GM10266 (cell line): ENCODE measurements around the gene CD247.
"Not testable (repeated sequence)": the region's sequence is repeated elsewhere in the genome, so short reads cannot be mapped to it uniquely, and the experiment has no call there.

Source experiments
- DNase-seq: peaks from one replicate; pipeline ENCODE4 v3.0.0; 2012; ENCODE audit errors: extremely low spot score
- TF ChIP-seq, protein P1 (sequence below): IDR thresholded peaks from 2 replicates; pipeline ENCODE4 v1.5.1; 2012; ENCODE audit warnings: mild to moderate bottlenecking, low read depth; ENCODE audit not compliant: control insufficient read depth, insufficient read depth; ENCODE audit errors: missing control alignments

Gene CD247

DNA sequence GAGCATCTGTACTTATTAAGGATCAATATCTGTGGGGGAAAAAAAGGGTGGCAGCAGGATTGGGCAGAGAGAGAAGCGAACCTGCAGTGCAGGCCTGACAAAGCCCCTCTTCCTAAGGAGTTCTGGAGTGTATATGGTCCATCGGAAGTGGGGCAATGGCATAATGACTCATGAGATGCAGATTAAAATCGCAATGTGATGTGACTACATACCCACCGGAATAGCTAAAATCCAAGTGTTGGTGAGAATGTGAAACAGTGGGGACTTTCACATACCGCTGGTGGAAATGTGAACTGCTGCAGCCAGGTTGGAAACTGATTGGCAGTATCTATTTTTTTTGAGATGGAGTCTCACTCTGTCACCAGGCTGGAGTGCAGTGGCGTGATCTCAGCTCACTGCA lies 43.4 kb upstream of the CD247 start:
- DNase-seq, result no peak
- TF ChIP-seq, protein P1, sequence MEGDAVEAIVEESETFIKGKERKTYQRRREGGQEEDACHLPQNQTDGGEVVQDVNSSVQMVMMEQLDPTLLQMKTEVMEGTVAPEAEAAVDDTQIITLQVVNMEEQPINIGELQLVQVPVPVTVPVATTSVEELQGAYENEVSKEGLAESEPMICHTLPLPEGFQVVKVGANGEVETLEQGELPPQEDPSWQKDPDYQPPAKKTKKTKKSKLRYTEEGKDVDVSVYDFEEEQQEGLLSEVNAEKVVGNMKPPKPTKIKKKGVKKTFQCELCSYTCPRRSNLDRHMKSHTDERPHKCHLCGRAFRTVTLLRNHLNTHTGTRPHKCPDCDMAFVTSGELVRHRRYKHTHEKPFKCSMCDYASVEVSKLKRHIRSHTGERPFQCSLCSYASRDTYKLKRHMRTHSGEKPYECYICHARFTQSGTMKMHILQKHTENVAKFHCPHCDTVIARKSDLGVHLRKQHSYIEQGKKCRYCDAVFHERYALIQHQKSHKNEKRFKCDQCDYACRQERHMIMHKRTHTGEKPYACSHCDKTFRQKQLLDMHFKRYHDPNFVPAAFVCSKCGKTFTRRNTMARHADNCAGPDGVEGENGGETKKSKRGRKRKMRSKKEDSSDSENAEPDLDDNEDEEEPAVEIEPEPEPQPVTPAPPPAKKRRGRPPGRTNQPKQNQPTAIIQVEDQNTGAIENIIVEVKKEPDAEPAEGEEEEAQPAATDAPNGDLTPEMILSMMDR, result no peak

DNA sequence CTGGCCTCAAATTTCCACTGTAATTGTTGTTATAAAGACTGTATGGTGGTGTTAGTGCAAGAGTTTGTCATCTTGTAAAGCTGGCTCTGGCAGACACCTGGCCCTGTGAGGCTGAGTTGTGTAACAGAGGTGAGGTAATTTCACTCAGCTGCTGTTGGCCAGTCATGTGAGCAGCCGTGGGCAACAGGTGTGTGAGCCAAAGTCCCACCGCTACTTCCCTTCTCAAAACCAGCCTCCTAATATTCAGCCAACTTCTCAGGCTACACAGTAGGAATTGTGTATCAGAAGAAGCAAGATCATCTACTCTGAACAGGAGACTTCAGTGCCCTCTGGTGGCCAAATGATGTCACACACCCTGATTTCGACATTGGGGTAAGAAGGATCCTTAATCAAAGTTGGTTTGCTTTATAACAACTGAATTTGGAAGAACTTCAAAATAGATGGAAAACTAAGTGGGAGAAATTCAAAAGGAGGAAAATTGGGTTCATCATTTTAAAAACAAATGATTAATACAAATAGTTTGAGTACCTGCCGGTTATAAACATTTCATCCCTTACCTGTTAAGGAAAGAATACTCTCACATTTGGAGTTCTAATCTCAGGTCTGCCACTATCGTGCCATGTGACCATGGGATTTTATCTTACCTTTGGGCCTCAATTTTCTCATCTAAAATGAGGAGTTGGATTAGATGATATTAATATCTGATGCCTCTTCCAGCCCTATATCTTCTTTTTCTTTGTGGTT lies 37.8 kb upstream of the CD247 start:
- DNase-seq, result peak; percentile 77
- TF ChIP-seq, protein P1, result peak; percentile 89

DNA sequence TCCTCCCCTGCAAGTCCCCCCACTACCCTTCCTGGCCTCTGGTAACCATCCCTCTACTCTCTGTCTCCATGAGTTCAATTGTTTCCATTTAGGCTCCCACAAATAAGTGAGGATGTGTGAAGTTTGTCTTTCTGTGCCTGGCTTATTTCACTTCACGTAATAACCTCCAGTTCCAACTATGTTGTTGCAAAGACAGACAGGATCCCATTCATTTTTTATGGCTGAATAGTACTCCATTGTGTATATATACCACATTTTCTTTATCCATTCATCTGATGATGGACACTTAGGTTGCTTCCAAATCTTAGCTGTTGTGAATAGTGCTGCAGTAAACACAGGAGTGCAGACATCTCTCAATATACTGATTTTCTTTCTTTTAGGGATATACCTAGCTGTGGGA lies 36.7 kb upstream of the CD247 start:
- DNase-seq, result not testable (repeated sequence)

GRCh38 chr1:167554028-167554779 lies 35.9 kb upstream of the CD247 start:
- peak; percentile 37 for DNase-seq
- TF ChIP-seq, protein P1, result no peak

- peak; percentile 96 for DNase-seq
- TF ChIP-seq, protein P1, result no peak
Observed at GRCh38 chr1:167553136-167554027, 35.1 kb upstream of the CD247 start, which contains the start of gene CREG1. Gene CREG1, minus strand, starts transcription at chr1:167553762.

GRCh38 chr1:167551362-167551761 lies 33.0 kb upstream of the CD247 start:
- TF ChIP-seq, protein P1, result no peak
- DNase-seq, result no peak

GRCh38 chr1:167548059-167548932 lies 30.0 kb upstream of the CD247 start:
- TF ChIP-seq, protein P1, result no peak
- no peak for DNase-seq
